Eye (tissue), 1 donor: Measurements from ENCODE around the gene CCDC57.

ENCODE experiments used
- DNase-seq: peaks from one replicate; pipeline ENCODE4 v3.0.0-alpha.2; 2015

Gene CCDC57

DNA sequence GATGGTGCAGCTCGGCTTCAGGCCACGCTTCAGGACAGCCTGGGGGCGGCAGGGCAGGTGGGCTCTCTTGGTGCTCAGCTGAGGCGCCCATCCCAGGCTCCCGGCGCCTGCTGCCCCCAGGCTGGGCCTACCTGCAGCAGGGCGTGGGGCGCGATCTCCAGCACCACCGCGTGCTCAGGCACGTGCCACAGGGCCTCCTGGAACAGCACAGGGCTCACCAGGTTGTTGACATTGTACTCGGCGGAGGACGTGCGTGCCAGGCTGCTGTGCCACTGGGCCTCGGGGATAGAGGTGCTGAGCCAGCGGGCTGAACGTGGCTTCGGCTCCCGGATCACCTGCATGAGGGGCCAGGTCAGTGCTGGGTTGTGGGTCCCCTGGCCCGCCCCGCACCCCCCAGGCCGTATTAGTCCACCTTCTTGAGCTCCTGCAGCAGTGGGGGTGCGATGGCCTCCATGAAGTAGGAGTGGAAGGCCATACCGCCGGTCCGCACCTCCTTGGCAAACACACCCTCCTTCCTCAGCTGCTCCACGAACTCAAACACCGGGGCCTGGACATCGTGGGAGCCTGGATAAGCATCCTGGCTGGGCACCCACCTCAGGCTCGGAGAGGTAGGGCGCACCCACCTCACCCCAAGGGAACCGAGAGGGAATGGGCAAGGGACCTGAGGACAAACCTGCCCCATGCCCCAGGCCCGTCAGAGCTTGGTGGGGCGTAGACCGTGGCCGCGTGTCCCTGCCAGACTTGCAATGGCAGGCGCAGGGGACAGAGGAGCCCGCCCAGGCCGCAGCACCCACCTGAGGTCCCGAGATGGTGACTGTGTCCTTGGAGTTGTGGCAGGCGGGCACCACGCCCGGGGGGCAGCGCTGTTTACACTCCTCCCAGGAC lies 123.6 kb downstream of the CCDC57 start:
- DNase-seq: no peak

GRCh38 chr17:82087961-82088837 lies 124.4 kb downstream of the CCDC57 start:
- no peak for DNase-seq

GRCh38 chr17:82086941-82087906 lies 125.4 kb downstream of the CCDC57 start:
- DNase-seq: no peak

- DNase-seq: no peak
These were observed 126.5 kb downstream of the CCDC57 start for GRCh38 chr17:82085931-82086764.

DNA sequence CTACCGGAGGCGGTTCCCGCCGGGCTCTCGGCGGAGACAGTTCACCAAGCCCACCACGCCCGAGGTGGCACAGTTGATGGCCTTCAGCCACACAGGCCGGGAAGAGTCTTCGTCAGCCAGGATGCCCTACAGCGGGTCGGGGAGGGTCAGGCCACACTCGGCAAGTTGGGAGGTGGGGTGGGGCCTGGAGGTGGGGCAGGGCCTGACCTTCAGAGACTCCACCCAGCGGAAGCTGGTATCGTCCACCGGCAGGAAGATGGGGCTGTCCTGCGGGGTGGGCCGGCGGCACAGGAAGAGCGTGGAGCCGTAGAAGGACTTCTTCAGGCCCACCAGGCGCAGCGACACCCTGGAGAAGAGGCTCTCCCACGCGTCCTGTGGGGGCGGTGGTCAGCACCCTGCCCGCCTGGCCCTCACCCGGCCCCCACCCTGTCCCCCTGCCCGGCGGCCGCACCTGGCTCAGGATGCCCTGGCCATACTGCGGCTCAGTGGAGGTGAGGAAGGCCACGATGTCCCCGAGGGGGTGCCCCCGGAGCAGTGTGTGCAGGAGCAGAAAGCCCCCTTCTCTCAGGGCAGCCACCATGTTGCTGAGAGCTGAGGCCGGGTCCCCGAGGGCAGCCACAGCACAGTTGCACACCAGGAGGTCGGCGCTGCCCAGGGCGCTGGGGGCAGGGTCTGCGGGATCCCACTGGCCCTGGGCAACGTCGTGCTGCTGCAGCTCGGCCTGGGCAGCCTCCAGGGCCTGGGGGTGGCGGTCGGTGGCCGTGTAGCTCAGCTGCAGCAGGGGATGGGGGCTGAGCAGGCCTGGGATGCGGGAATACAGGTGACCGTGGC lies 127.4 kb downstream of the CCDC57 start:
- DNase-seq: no peak

- no peak for DNase-seq
These were observed 128.1 kb downstream of the CCDC57 start for GRCh38 chr17:82084373-82085030.

DNA sequence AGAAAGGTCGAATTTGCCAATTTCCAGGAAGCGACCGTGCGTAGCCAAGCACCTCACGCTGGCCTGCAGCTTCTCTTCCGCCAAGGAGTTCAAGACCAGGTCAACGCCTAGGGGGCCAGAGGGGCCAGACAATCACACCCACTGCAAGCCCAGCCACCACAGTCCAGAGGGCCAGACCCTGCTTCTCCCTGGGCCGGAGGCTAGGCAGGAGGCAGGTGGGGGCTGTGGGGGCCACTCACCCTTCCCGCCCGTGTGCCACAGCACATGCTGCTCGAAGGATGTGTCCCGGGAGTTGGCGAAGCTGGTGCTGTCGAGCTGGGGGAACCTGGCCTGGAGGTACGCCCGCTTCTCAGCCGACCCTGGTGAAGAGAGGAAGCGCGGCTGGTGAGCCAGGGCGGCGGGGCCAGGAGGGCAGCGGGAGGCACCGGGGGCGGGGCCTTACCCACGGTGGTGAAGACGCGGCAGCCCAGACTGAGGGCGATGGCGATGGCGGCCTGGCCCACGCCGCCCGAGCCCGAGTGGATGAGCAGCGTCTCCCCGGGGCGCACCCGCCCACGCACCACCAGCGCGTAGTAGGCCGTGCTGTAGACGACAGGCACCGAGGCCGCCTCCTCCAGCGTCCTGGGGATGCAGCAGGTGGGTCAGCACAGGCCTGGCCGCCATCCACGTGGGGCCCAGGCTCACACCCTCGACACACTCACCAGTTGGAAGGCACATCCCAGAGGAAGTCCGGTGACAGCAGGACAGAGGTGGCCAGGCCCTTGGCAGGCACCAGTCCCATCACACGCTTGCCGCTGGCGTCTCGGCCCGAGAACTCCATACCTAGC lies 128.9 kb downstream of the CCDC57 start:
- no peak for DNase-seq

DNA sequence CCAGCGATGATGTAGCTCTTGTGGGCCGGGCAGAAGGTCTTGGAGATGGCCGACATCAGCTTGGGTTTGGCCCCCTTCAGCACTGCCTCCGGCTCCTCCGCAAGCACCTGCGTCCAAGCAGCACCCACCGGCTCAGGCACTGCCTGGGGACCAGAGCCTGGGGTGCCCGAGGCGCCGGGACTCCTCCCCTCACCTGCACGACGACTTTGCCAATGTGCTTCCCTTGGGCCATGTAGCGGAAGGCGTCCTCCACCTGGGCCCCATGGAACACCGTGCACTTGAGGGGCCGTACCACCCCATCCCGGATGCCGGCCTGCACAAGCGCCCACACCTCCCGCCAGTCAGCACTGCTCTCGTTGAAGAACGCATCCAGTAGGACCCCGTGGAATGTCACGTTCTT lies 129.6 kb downstream of the CCDC57 start:
- no peak for DNase-seq

DNA sequence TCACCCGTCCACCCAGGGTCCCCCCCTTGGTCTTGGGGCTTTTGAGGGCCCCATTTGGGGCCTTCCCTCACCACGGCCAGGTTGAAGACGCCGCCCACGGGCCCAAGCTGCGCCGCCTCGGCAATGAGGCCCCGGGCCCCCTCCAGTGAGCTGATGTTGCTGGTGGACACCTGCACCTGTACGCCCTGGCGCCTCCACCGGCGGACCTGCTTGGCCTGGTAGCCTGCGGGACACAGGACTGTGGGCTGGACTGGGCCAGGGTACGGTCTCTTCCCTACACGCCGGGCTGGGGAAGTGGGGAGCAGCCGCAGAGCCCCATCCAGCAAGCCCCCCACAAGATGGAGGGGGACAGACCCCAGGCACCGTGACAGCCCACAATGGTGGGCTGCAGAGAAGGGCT lies 130.2 kb downstream of the CCDC57 start:
- no peak for DNase-seq

- DNase-seq: no peak
These were observed 130.7 kb downstream of the CCDC57 start for GRCh38 chr17:82081966-82082365.

- no peak for DNase-seq
These were observed 131.1 kb downstream of the CCDC57 start for GRCh38 chr17:82081546-82081945.

DNA sequence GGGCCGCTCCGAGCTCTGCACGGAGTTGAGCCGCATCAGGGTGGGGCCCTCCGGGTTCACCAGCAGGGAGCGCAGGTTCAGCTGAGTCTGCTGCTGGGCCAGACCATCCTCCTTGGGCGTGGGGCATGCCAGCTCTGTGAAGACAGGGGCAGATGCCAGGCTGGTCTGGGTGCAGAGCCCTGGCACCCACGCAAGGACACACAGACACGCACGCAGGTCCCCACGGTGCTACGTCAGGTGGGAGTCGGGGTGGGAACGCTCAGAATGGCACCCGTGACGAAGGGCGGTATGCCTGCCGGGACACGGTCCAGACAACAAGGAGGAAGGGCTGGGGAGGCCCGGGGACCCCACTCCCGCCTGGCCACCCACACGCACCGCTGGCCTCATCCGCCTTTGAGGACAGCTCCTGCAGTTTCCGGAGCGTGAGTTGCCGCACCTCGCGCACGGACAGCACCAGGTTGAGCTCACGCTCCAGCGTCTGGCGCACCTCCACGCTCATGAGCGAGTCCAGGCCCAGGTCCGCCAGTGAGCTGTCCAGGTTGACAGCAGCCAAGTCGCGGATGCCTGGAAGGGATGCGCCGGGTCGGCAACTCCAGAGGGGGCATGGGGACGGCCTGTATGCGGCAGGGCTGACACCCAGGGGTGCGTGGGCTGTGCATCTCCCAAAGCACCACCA lies 131.7 kb downstream of the CCDC57 start:
- no peak for DNase-seq

- DNase-seq: no peak
These were observed 132.4 kb downstream of the CCDC57 start for GRCh38 chr17:82080048-82080788.

DNA sequence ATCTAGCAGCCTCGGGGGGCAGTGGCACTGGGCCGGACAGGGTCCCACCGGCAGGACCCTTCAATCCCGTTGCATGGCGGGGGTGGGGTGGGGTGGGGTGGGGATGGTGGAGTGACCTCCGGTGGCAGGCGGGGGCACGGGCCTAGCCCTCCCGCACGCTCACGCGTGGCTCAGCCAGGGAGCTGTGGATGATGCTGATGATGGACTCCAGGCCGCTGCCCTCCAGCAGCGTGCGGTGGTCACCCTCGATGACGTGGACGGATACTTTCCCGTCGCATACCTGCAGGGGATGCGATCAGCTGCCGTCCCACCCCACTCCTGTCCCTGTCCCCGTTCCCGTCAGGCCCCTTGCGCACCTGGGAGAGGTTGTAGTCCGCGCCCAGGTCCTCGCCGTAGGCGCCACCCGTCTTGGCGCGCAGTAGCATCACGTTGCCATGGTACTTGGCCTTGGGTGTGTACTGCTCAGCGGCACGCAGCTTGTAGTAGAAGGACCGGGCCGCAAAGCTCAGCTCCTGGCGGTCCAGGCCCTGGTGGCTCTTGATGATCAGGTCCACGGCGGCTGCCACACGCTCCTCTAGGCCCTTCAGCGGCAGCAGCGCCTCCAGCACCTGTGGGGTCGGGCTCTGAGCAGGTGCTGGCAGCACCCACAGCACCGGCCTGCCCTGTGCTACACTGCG lies 133.5 kb downstream of the CCDC57 start:
- no peak for DNase-seq

GRCh38 chr17:82078433-82078832 lies 134.2 kb downstream of the CCDC57 start:
- DNase-seq: no peak

DNA sequence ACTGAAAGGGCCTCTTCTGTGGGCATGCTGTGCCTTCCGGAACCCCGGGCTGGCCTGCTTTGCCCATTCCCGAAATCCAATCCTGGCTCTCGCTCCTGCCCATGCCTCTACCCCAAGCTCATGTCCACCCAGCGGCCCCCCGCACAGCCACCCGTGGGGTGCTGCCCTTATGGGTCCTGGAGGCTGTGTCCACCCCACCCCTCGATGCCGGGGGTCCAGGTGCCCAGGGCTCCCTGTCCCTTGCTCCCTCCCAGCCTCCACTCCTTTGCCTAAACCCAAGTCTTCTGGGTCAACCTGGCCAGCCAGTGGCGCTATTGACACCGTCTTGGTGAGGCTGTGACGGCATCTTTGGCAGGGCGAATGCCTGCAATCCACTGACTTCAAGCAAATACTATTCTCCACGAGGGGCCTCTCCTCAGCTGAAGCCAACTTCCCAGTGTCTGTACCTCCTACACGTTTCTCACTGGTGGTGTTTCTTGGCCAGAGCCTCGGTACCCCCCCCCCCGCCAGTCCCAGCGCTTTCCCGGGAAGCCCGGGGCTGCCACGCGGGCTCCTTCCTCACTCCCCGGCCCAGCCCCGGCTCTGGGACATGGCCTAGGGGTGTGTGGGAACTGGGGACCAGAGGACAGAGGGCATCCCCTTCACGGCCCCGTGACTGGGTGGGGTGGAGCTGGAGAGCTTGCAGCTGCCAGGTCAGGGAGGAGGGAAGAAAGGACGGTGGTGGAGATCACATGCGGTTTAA lies 134.9 kb downstream of the CCDC57 start:
- DNase-seq: no peak
